Measurements from ENCODE around the gene CALU. TPM values are rescaled to one million over a fixed set of nuclear protein-coding genes. Genes with fewer than 3 reads are reported as not detected.

The CALU gene
- total RNA-seq, 2 donors from 2014 or later: 204 to 255 TPM

DNA sequence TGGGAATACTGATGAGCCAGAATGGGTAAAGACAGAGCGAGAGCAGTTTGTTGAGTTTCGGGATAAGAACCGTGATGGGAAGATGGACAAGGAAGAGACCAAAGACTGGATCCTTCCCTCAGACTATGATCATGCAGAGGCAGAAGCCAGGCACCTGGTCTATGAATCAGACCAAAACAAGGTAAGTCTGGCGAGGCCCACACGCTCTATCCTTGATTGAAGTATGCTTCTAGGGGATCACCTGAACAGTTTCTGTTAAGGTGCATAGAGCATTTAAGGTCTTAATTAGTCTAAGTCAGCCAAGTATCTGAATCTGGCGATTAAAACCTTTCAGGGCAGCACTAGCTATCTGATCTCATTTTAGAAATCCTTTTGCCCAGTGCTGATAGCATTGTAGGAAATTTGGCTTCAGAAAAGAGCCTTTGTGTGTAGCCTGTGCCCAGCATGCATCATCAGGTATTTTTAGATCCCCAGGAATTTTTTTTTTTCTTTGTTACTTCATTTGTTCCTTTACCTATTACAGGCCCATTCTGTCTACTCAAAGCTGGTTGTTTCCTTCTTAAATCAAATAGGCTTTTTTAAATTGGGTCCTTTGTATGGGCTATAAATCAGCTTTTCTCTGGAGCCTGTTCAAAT, 28.4 kb downstream of the CALU start:
- TF ChIP-seq, protein P1, sequence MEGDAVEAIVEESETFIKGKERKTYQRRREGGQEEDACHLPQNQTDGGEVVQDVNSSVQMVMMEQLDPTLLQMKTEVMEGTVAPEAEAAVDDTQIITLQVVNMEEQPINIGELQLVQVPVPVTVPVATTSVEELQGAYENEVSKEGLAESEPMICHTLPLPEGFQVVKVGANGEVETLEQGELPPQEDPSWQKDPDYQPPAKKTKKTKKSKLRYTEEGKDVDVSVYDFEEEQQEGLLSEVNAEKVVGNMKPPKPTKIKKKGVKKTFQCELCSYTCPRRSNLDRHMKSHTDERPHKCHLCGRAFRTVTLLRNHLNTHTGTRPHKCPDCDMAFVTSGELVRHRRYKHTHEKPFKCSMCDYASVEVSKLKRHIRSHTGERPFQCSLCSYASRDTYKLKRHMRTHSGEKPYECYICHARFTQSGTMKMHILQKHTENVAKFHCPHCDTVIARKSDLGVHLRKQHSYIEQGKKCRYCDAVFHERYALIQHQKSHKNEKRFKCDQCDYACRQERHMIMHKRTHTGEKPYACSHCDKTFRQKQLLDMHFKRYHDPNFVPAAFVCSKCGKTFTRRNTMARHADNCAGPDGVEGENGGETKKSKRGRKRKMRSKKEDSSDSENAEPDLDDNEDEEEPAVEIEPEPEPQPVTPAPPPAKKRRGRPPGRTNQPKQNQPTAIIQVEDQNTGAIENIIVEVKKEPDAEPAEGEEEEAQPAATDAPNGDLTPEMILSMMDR (IDR thresholded peaks at IDR 0.05): no peak
- H3K27me3 ChIP-seq (replicated peaks; ENCODE audit: insufficient read depth): no peaks in the 10 kb centered on the region
- H3K4me1 ChIP-seq (ENCODE audit: control insufficient read depth in 1 of 2, low read depth in 2 of 2): peaks cover 11% of the 10 kb centered on the region in 2 donors
- ATAC-seq (ENCODE audit: insufficient number of reproducible peaks, low FRiP score, low read depth) (peak; percentile 59), DNase-seq (ENCODE audit: low spot score) (no peak)
- peaks cover 33% of the 10 kb centered on the region for H3K36me3 ChIP-seq
- peak overlapping the region in 1 of 2 donors; percentile 62 for H3K27ac ChIP-seq
- no peaks in the 10 kb centered on the region for H3K9me3 ChIP-seq
- H3K4me3 ChIP-seq: no peak overlapping the region

DNA sequence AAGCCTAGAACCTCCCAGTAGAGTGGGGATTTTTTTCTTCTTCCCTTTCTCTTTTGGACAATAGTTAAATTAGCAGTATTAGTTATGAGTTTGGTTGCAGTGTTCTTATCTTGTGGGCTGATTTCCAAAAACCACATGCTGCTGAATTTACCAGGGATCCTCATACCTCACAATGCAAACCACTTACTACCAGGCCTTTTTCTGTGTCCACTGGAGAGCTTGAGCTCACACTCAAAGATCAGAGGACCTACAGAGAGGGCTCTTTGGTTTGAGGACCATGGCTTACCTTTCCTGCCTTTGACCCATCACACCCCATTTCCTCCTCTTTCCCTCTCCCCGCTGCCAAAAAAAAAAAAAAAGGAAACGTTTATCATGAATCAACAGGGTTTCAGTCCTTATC, 31.1 kb downstream of the CALU start:
- TF ChIP-seq, protein P1 (IDR thresholded peaks at IDR 0.05): no peak
- ATAC-seq (ENCODE audit: insufficient number of reproducible peaks, low FRiP score, low read depth) (no peak), DNase-seq (ENCODE audit: low spot score) (no peak)
- peaks cover 39% of the 10 kb centered on the region for H3K36me3 ChIP-seq
- no peak overlapping the region for H3K27ac ChIP-seq
- H3K27me3 ChIP-seq (replicated peaks; ENCODE audit: insufficient read depth): no peaks in the 10 kb centered on the region
- H3K4me1 ChIP-seq (ENCODE audit: control insufficient read depth in 1 of 2, low read depth in 2 of 2): peaks cover 8 to 11% of the 10 kb centered on the region in 2 donors
- H3K9me3 ChIP-seq: no peaks in the 10 kb centered on the region
- no peak overlapping the region for H3K4me3 ChIP-seq

DNA sequence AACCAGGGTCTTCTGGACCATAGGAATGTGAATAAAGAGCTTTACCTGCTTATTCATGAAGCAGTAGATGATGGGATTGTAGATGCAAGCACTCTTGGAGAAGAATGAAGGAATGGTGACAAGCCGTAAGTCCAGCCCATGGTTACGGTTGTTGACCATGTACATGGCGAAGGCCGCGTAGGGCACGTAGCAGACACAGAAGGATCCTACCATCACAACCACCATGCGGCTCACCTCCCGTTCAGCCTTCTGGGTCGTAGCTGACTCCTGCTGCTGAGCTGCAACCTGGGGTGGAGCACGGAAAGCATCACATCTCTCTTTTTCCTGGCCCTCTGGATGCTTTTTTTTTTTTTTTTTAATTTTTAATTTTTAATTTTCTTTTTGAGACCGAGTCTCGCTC, 34.4 kb downstream of the CALU start:
- Histone ChIP-seq H3K27ac (no peak overlapping the region), H3K4me3 (no peak overlapping the region), H3K9me3 (no peaks in the 10 kb centered on the region), H3K27me3 (replicated peaks; ENCODE audit: insufficient read depth) (no peaks in the 10 kb centered on the region), H3K36me3 (peaks cover 24% of the 10 kb centered on the region), H3K4me1 (ENCODE audit: control insufficient read depth in 1 of 2, low read depth in 2 of 2) (no peaks in the 10 kb centered on the region)
- no peak for DNase-seq (ENCODE audit: low spot score)
- TF ChIP-seq, protein P1 (IDR thresholded peaks at IDR 0.05): no peak
- no peak for ATAC-seq (ENCODE audit: insufficient number of reproducible peaks, low FRiP score, low read depth)

DNA sequence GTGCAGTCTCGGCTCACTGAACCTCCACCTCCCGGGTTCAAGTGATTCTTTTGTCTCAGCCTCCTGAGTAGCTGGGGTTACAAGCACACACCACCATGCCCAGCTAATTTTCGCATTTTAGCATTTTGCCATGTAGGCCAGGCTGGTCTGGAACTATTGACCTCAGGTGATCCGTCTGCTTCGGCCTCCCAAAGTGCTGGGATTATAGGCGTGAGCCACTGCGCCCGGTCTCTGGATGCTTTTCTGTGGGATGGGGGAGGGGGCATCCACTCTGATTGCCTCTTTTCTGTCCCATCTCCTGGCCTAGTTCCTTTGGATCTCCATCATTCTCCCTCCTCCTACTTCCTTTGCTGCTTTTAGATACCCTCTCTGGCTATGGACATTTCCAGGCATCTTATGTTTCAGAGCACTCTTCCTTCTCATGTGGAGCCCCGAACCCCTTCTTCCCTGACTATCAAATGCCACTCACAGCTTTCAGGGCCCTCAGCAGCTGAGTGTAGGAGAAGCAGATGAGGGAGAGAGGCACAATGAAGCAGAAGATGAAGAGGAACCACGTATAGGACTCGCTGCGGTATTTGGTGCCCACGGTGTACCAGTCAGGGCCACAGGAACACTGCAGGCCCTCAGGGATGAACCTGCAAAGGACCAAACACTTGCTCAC, 35.0 kb downstream of the CALU start:
- H3K4me3 ChIP-seq: no peak overlapping the region
- no peaks in the 10 kb centered on the region for H3K9me3 ChIP-seq
- ATAC-seq (ENCODE audit: insufficient number of reproducible peaks, low FRiP score, low read depth): no peak
- peaks cover 21% of the 10 kb centered on the region for H3K36me3 ChIP-seq
- H3K27ac ChIP-seq: no peak overlapping the region
- no peaks in the 10 kb centered on the region for H3K4me1 ChIP-seq (ENCODE audit: control insufficient read depth in 1 of 2, low read depth in 2 of 2)
- no peak for DNase-seq (ENCODE audit: low spot score)
- TF ChIP-seq, protein P1 (IDR thresholded peaks at IDR 0.05): no peak
- no peaks in the 10 kb centered on the region for H3K27me3 ChIP-seq (replicated peaks; ENCODE audit: insufficient read depth)

DNA sequence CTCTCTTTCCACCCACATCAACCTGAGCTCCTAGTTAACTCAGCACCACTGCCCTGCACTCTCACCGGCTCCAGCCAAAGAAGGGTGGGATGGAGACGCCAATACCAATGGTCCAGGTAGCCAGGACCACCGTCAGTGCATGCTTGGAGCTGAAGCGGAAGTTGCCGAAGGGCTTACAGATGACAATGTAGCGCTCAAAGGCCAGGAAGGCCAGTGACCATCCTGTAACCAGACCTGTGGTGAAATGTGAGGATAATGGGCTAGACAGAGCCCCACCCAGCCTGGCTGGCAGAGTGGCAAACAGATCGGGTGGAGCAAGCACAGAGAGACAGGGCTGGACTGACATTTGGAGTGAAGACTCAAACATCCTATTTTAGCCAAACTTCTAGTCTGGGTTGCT, 35.8 kb downstream of the CALU start:
- ATAC-seq (ENCODE audit: insufficient number of reproducible peaks, low FRiP score, low read depth) (no peak), DNase-seq (ENCODE audit: low spot score) (no peak)
- Histone ChIP-seq H3K27me3 (replicated peaks; ENCODE audit: insufficient read depth) (no peaks in the 10 kb centered on the region), H3K4me1 (ENCODE audit: control insufficient read depth in 1 of 2, low read depth in 2 of 2) (no peaks in the 10 kb centered on the region), H3K36me3 (peaks cover 14% of the 10 kb centered on the region), H3K9me3 (no peaks in the 10 kb centered on the region), H3K4me3 (no peak overlapping the region), H3K27ac (no peak overlapping the region)
- TF ChIP-seq, protein P1 (IDR thresholded peaks at IDR 0.05): no peak

All from thoracic aorta (tissue), 2 donors.